Epithelial cell of esophagus (primary cell): ENCODE data around the gene SETD1B.
A peak's percentile ranks its signal among the peaks of the same experiment; 100 is the strongest.

Source experiments
- DNase-seq: peaks from one replicate; pipeline ENCODE4 v3.0.0; 2010; ENCODE audit warnings: low read depth
- H3K4me3 ChIP-seq: 2 replicates; pipeline ENCODE4 v1.5.1; 2011; ENCODE audit warnings: mild to moderate bottlenecking, low read length, control low read depth
- TF ChIP-seq, protein P1 (sequence below): IDR thresholded peaks from 2 replicates; pipeline ENCODE4 v1.5.1; 2011; ENCODE audit warnings: low read depth, mild to moderate bottlenecking, low read length, control low read depth, inconsistent platforms; ENCODE audit not compliant: insufficient read depth; ENCODE audit errors: missing control alignments

Gene SETD1B

DNA sequence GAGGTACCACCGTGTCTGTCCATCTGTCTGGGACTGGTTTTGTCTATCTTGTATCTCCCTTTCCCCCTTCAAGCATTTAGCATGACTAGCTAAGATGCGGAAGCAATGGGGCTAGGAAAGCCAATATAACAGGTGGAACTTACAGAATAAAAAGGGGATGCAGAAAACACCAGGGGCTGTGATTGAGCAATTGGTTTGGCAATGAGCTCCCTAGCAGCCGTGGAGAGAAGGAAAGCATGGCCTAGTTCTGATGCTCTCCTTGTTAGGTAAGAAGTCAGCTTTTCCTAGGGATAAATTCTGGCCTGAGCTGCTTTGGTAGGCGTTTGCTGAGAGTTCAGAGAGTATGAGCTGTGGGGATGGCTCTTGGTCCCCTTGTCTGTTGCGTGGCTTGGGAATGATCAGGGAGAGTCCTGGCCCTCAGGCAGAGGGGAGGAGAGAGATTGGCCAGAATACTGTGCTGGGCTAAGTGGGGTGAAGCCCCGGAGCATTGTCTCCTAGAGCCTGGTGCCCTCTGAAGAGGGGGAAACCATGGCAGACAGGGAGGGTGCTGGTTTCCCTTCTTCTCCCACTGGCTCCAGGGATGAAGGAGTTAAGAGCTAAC, 7.1 kb downstream of the SETD1B start:
- peak overlapping the region; percentile 70 for H3K4me3 ChIP-seq
- TF ChIP-seq, protein P1, sequence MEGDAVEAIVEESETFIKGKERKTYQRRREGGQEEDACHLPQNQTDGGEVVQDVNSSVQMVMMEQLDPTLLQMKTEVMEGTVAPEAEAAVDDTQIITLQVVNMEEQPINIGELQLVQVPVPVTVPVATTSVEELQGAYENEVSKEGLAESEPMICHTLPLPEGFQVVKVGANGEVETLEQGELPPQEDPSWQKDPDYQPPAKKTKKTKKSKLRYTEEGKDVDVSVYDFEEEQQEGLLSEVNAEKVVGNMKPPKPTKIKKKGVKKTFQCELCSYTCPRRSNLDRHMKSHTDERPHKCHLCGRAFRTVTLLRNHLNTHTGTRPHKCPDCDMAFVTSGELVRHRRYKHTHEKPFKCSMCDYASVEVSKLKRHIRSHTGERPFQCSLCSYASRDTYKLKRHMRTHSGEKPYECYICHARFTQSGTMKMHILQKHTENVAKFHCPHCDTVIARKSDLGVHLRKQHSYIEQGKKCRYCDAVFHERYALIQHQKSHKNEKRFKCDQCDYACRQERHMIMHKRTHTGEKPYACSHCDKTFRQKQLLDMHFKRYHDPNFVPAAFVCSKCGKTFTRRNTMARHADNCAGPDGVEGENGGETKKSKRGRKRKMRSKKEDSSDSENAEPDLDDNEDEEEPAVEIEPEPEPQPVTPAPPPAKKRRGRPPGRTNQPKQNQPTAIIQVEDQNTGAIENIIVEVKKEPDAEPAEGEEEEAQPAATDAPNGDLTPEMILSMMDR = no peak
- DNase-seq = no peak

DNA sequence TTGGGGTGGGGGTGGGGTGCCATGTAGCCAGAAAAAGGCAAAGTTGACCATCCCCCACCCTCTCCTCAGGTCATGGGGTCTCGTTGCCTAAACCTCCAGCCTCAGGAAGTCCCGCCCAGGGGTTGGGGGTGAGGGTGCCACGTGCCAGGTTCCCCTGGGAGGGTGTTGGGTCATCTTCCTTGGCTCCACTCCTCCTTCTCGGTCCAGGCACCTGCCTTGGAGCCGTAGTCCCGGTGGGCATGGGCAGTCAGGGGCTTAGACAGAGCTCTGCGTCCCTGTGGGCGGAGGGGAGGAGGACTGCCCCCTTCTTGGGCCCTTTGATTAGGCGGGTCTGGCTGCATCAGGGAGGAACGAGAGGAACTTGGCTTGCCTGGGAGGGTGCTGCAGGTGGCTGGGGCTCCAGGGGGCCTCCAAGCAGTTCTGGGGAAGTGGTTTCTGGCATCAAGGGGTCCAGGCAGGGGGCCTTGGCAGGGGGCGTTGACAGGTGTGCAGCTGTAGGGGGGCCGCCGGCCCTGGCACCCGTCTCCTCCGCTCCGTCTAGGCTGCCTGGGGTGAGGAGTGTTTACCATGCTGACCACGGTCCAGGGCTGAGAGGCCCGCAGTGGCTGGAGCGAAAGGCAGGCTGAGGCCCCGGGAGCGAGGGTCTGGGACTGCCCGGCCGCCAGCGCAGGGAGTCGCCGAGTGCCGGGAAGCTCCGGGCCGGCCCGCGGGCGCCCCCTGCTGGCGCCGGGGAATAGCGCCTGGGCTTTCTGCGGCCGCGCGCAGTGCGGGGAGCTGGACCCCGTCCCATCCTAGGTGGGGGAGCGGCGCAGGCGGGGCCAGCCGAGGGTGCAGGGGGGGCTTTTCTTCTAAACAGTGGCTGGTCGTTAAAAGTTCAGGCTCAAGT, 7.9 kb downstream of the SETD1B start:
- peak overlapping the region; percentile 70 for H3K4me3 ChIP-seq
- DNase-seq = peak; percentile 55
- TF ChIP-seq, protein P1 = peak; percentile 45

DNA sequence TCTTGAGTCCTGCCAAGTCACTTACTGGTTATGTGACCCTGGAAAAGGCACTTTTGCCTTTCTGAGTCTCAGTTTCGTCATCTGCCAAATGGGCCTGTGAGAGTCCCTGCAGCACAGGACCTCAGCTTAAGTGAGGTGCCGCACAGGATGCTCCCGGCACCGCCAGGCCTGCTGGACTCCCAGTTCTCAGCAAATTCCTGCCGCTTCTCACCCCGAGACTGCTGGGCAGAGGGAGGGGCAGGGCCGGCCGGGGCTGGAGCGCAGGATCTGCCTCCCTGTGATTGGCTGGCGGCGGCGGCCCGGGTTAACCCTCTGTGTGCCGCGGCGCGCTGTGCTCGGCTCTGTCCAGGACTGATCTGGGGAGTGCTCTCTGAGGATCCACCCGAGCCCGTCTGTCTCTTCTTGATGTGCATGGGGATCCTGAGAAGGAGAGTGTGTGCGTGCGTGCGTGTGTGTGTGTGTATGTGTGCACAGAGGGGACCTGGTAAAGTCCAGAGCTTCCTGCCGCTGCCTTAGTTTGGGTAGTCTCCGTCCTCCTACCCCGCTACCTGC, 8.6 kb downstream of the SETD1B start:
- peak; percentile 81 for DNase-seq
- TF ChIP-seq, protein P1 = no peak
- peak overlapping the region; percentile 70 for H3K4me3 ChIP-seq

DNA sequence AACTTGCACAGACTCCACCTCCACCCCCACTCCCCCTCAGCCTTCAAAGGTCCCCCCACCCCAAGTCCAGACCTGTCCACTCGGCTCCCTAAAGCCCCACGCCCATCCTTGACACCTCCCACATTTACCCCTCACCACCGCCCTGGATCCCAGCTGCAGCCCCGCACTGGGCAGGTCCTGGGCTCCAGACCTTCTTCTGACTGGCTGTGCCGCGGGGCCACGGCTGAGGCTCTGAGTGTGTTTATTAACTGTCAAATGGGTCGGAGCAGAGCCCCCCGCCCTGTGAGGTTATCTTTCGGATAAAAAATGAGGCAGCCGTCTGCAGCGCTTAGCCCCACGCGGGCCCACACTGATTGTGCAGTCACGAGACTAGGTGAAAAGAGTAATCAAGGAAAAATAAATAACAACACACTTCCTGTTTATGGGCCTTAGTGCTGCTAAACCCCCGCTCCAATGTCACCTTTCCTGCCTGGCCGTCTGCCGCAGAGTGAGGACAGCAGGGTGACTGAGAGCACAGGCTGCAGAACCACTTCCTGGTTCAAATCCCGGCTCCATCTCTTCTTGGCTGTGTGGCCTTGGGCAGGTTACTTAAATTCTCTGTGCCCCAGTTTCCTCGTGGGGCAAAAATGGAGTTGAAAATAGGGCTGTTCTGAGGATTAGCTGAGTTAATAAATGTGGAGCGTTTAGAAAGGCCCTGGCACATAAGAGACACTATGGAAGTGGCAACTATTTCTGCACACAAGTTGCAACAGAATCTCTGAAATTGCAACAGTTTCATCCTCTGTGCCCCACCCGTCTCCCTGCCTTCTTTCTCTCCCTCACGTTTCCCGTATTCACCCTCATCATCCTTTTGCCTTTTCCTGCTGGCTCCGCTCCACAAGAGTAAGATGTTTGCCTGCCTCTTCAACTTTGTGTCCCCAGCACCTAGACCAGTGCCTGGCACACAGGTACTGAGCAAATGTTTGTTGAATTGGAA, 9.4 kb downstream of the SETD1B start:
- DNase-seq = peak; percentile 48

DNA sequence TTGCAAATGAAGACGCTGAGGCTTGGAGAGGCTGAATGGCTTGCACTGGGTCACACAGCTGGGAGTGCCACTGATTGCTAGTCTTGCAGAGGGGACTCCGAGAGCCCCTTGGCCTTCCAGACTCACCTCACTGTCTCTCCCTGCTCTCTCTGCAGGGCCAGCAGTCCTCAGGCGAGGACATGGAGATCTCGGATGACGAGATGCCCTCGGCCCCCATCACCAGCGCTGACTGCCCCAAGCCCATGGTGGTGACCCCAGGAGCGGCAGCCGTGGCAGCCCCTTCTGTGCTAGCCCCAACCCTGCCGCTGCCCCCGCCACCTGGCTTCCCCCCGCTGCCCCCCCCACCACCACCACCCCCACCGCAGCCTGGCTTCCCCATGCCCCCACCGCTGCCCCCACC, 10.1 kb downstream of the SETD1B start:
- TF ChIP-seq, protein P1 = no peak

More for the DNA sequence above, 9.4 kb downstream of the SETD1B start:
- peak overlapping the region; percentile 70 for H3K4me3 ChIP-seq
- TF ChIP-seq, protein P1 = no peak

DNA sequence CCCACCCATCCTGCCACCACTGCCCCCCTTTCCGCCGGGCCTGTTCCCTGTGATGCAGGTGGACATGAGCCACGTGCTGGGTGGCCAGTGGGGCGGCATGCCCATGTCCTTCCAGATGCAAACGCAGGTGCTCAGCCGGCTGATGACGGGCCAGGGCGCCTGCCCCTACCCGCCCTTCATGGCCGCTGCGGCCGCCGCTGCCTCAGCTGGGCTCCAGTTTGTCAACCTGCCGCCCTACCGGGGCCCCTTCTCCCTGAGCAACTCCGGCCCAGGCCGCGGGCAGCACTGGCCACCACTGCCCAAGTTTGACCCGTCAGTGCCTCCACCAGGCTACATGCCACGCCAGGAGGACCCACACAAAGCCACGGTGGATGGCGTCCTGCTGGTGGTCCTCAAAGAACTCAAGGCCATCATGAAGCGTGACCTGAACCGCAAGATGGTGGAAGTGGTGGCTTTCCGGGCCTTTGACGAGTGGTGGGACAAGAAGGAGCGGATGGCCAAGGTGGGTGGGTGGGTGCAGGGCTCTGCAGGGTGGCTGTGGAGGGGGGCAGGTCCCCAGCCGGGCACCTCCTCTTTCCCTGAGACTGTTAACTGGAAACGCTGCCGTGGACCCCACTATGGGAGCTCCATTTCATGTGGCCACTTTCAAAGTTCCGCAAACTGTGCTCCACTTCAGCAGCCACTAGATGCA, 10.8 kb downstream of the SETD1B start:
- no peak overlapping the region for H3K4me3 ChIP-seq
- no peak for DNase-seq
- TF ChIP-seq, protein P1 = no peak

More for the DNA sequence above, 10.1 kb downstream of the SETD1B start:
- DNase-seq = no peak
- H3K4me3 ChIP-seq = no peak overlapping the region
